Skin of body (tissue), 1 donor: ENCODE results near the gene CTDSPL2. TPM values are rescaled to one million over a fixed set of nuclear protein-coding genes. Genes with fewer than 3 reads are reported as not detected.

ENCODE experiments used
- total RNA-seq: library from RNA; depleted of rRNA; stranded (reverse); fragments of >200 nt; gene quantifications from one replicate; pipeline ENCODE4 v1.2.3, GENCODE V29; 2014

The CTDSPL2 gene
- total RNA-seq, 1 donor from 2014 or later: 103 TPM

Other genes with a start within 250 kb of the CTDSPL2 start
- gene FRMD5, start 232.4 kb upstream of the CTDSPL2 start, total RNA-seq: 0.69 TPM
- 70.6 TPM for gene GOLM2, start 138.9 kb upstream of the CTDSPL2 start, total RNA-seq
- 58.2 TPM for gene EIF3J, start 109.5 kb downstream of the CTDSPL2 start, total RNA-seq
- 60.9 TPM for gene SPG11, start 236.0 kb downstream of the CTDSPL2 start, total RNA-seq